Peyer's patch (tissue), 4 donors: ENCODE data around the gene CHRNE.

ENCODE experiments used
- CTCF ChIP-seq, 6 experiments: fragments of 450-650 bp in 4 of 6; fragments of 200-600 bp in 2 of 6; sonication (generic) in 1 of 6; IDR thresholded peaks; one replicate each; pipeline ENCODE4 v1.5.1; 2017 to 2019; ENCODE audit warnings: antibody characterized with exemption in 6 of 6, mild to moderate bottlenecking in 3 of 6, moderate library complexity in 1 of 6
- POLR2A ChIP-seq, 2 donors: fragments of 450-650 bp; IDR thresholded peaks; one replicate each; pipeline ENCODE4 v1.5.1; 2017; ENCODE audit warnings: antibody characterized with exemption in 2 of 2, mild to moderate bottlenecking in 2 of 2, moderate library complexity in 2 of 2

- TF ChIP-seq CTCF (IDR thresholded peaks at IDR 0.05) (no peak), POLR2A (IDR thresholded peaks at IDR 0.05) (no peak)
These were observed 5.4 kb upstream of the CHRNE start for GRCh38 chr17:4908301-4908700.
